ENCODE data around the gene SAG. TPM values are rescaled to one million over a fixed set of nuclear protein-coding genes. Genes with fewer than 3 reads are reported as not detected.

The SAG gene
- total and polyA plus RNA-seq, 5 donors = not detected

Other genes starting within 250 kb of the SAG start
- 1 to 10 TPM; 5.0 to 7.8 (median 7.1) TPM for gene INPP5D, start 247.5 kb upstream of the SAG start, total RNA-seq
- 3.6 TPM for gene INPP5D, start 247.5 kb upstream of the SAG start, polyA plus RNA-seq
- 10 to 100 TPM; 16.2 to 18.8 (median 17.9) TPM for gene ATG16L1, start 56.1 kb upstream of the SAG start, total RNA-seq
- 7.9 TPM for gene ATG16L1, start 56.1 kb upstream of the SAG start, polyA plus RNA-seq
- 10 to 100 TPM; 27.6 to 44.9 (median 38.6) TPM for gene DGKD, start 46.7 kb downstream of the SAG start, total RNA-seq
- gene DGKD, start 46.7 kb downstream of the SAG start, polyA plus RNA-seq = 17.9 TPM